Inferior parietal cortex (tissue), 1 donor: Measurements from ENCODE around the gene CRISP3.
"Not testable (repeated sequence)": the region's sequence is repeated elsewhere in the genome, so short reads cannot be mapped to it uniquely, and the experiment has no call there.

Source experiments
- DNase-seq: peaks from one replicate; pipeline ENCODE4 v3.0.0-alpha.2; 2016; ENCODE audit errors: extremely low spot score

CRISP3 gene

GRCh38 chr6:49744259-49744658 is at the start of gene CRISP3:
Gene CRISP3, minus strand, starts transcription at chr6:49744388. Its CDS starts 21 bp downstream, at chr6:49744367.
- DNase-seq, result no peak

GRCh38 chr6:49790341-49790740 is 46.2 kb upstream of the CRISP3 start:
- DNase-seq, result no peak

DNA sequence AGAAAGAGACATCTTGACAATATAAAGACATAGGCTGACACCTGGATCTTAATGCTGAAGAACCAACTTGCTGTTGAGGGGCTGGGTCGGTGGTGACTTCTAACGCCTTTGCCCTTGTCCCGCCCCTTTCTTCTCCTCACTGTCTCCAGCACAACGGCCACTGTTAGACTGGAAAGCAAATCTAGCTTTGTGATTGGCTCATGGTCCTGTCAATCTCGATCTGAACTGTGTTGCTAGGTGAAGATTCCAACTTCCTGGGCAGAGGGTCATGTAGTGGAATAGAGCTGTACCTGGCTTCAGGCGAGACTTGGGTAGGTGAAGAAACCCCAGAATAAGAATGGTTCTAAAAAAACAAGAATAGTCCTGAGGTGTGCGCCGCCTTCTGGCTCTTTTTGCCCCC is 43.0 kb upstream of the CRISP3 start, which contains the start of gene PGK2:
Gene PGK2 (minus strand): TSS at position 110 of the 400 bp plus-strand sequence. CDS start 98 bp downstream, at position 12.
- no peak for DNase-seq

DNA sequence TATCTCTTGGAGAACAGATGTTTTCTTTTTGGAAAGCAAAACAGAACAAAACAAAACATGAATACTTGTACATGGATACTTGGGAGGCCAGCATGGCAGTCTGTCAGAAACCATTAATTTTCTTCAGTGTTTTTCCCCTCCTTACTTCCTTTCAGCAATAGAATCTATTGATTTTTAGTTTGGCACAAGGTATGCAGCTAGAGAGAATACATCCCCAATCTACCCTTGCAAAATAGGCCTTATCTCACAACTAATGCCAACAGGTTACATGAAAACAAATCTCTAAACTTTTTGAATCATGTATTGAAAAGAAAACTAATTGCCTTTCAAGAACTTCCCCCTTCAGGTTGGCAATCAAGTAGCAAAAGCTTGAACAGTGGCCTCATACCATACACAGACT is 40.1 kb upstream of the CRISP3 start:
- DNase-seq, result no peak

GRCh38 chr6:49782725-49783124 is 38.5 kb upstream of the CRISP3 start:
- DNase-seq, result no peak

DNA sequence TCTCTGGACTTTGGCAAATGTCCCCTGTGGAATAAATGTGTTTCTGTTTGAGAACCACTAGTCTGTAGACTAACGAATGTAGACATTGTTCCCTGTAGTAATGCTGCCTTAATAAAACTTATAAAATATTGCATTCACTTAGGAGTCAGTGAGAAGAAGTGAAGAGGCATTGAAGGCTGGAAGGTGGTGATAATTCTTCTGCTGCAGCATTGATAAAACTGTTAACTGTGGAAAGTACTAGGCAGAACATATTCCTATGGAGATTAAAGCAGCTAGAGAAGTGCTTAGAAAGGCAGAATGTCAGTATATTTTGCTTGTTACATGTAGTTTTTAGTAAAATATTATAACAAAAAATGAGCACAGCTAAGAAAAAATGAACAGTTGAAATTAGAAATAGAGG is 38.1 kb upstream of the CRISP3 start:
- DNase-seq, result no peak

GRCh38 chr6:49776444-49776843 is 32.3 kb upstream of the CRISP3 start:
- DNase-seq, result no peak

DNA sequence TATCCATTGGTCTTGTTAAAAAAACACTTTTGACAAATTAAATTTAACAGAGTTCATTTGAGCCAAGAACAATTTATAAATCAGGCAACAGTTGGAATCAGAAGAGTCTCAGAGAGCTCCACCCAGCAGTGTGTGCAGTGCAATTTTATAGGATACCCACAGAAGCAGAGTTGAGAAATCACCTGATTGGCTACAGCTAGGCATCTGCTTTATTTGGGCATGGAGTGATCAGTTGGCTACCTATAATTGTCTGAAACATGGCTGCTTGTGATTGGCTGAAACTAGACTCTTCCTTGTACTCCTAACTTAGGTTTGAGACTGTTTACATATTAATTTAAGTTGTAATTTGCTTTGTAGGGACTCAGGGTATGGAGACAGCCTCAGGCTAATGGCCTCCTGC is 30.9 kb upstream of the CRISP3 start:
- no peak for DNase-seq

DNA sequence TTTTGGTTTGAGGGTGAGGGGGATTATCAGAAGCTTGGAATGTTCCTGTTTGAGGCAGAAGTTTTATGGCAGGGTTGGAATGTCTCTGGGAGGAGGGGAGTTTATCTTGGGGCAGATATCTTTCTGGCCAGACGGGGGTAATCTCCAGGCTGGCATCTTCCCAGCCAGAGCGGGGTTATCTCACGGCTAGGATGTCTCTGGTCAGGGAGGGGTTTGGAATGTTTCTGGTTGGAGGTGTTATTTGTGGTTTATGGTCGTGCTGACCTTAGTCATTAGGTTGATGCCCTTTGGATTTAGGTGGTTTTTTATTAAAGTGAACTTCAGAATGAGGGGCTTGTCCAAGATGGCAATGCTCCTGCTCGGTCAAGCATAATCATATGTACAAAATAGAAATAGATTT is 28.1 kb upstream of the CRISP3 start:
- DNase-seq, result no peak

DNA sequence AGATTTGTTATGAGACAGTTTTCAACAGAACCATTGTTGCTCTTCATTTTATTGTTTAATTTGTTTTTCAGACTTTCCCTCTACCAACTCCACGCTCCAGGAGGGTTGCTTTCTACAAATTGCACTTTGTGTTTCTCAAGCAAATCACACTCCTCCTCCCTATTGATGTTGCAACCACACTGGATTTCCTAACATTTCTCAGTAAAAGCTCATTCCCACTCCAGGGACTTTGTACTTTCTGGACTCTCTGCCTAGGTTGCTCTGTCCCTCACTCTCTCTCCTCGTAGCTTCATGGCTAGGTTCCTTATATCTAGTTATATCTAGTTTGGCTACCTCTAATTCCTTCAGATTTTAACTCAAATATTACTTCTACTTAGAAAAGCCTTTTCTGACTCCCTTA is 22.6 kb upstream of the CRISP3 start:
- no peak for DNase-seq

DNA sequence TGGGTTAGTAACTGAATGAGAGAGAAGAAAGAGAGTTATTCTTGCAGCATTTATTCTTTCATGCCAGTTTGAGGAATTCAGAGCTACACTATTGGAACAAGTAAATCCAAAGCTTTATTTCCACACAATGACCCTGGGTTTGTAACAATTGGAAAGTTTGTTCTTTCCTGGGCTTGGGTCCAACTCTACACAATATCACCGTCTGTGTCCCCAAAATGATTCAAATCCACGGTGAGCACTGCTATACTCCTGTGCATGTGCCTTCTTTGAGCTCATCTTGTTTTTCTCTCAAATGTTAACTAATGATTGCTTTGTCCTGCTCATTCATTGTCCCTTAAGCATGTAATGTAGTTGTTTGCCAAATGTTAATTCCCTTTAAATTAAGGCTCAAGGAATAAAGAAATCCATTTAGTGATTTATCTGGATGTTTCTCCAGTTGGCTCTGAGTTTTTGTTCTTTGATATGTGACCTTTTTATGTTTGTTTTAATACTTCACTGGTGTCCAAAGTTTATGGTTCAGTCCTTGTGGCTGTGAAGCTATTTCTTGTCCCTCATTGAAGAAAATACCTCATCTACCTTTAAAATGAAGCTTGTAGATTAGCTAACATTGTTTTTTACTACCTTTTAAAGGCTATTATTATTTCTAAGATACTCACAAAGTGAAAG is 20.5 kb upstream of the CRISP3 start:
- DNase-seq, result no peak

GRCh38 chr6:49743429-49743828 is 759 bp downstream of the CRISP3 start:
- no peak for DNase-seq

GRCh38 chr6:49739423-49739822 is 4.8 kb downstream of the CRISP3 start:
- no peak for DNase-seq

- no peak for DNase-seq
These were observed 8.1 kb downstream of the CRISP3 start for GRCh38 chr6:49736017-49736508.

DNA sequence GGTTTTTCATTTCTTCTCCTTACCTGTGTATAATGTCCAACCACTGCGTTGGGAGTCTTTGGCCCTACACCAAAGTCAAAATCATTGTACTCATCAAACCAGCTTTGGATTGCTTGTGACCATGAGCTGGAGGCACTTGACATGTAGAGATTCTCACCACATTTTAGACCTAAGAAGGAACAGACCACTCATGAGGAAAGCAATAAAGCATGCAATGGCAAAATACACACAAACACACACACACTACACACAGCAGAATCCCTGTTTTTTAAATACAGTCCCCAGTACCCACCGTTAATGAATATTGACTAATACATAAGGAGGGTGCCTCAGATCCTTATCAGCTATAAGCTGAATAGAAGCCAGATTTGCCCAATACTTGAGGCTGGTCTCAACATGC is 10.5 kb downstream of the CRISP3 start:
- DNase-seq, result no peak

- no peak for DNase-seq
These were observed 11.4 kb downstream of the CRISP3 start for GRCh38 chr6:49732781-49733180.

- DNase-seq, result no peak
These were observed 13.9 kb downstream of the CRISP3 start for GRCh38 chr6:49730251-49730650.

GRCh38 chr6:49723917-49724316 is 20.3 kb downstream of the CRISP3 start:
- DNase-seq, result not testable (repeated sequence)

- DNase-seq, result no peak
These were observed 22.9 kb downstream of the CRISP3 start for GRCh38 chr6:49721297-49721696.

DNA sequence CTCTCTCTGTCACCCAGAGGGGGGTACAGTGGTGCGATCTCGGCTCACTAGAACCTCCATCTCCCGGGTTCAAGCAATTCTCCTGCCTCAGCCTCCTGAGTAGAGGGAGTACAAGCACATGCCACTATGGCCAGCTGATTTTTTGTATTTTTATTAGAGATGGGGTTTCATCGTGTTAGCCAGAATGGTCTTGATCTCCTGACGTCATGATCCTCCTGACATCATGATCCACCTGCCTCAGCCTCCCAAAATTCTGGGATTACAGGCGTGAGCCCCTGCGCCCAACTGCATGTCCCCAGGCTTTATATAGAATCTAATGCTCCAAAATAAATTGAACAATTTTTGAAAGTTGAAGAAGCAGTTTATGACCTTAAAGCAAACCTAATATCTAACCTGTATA is 23.8 kb downstream of the CRISP3 start:
- DNase-seq, result no peak

- no peak for DNase-seq
These were observed 30.8 kb downstream of the CRISP3 start, which contains the start of gene CRISP2 for GRCh38 chr6:49713346-49713745. Gene CRISP2, minus strand, starts transcription at chr6:49713543. Its CDS starts 4,347 bp downstream, at chr6:49709196.

DNA sequence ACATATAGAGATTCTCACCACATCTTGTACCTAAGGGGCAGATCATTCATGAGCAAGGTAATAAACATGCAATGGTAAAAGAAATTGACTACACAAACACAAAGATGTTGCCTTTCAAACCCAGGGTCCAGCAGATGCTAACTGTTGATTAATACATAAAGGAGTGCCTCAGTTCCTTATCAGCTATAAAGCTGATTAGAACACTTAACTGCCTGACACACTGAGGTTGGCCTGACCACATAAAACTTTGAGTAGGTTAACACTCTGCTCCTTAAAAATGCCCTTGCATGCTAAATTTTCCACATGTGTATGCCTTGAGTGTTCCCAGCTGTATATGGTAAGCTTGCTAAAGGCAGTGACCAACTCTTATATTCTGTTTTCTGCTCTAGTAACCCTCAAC is 45.7 kb downstream of the CRISP3 start:
- DNase-seq, result no peak

DNA sequence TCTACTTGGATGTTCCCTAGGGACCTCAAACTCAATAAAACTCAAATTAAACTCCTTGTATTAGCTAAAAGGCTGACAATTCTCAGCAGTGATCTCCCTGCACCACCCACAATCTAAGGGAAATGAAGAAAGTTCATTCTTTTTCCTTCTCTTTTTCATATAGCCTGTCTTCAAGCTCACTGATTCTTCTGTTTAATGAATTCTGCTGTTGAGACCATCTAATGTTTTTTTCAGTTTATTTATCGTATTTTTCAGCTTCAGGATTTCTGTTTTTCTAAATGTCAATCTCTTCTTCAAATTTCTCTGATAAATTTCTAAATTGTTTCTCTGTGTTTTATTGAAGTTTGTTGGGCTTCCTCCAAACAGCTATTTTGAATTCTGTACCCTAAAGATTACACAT is 50.7 kb downstream of the CRISP3 start:
- DNase-seq, result no peak

DNA sequence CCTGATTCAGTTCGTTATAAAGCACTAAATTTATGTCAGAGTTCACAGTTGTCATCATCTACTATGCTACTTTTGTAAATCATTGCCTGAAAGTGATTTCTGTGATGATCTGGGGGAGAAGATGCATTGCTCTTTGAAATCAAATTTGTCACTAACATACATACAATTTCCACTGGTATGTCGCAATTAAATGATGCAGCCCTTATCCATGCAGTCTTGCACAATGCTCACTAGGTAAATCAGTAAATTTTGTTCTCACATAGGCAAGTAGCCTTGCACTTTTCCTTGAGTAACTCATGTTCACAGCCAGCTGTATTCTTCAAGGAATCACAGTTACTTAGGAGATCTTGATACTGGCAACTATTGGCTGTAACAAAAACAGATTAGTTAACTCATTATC is 51.7 kb downstream of the CRISP3 start:
- DNase-seq, result no peak
